SK-N-SH treated with all-trans-retinoic acid at 6 μM for 48 hours (cell line): ENCODE results near the gene RNASE3.

Source experiments
- ARNTL ChIP-seq: fragments of 450-650 bp; formaldehyde crosslinking; IDR thresholded peaks from 2 replicates; pipeline ENCODE4 v1.5.0; 2020; ENCODE audit warnings: low read depth, mild to moderate bottlenecking, moderate library complexity, borderline replicate concordance
- CSDC2 ChIP-seq: fragments of 250-450 bp; sonication (Bioruptor Pico); IDR thresholded peaks from 2 replicates; pipeline ENCODE4 v1.5.0; 2020; ENCODE audit warnings: mild to moderate bottlenecking, moderate library complexity
- ISL1 ChIP-seq: fragments of 250-450 bp; sonication (Bioruptor Pico); IDR thresholded peaks from 2 replicates; pipeline ENCODE4 v2.1.2; 2022; ENCODE audit warnings: mild to moderate bottlenecking, moderate library complexity
- OSR1 ChIP-seq: fragments of 250-450 bp; sonication (Bioruptor Pico); IDR thresholded peaks from 2 replicates; pipeline ENCODE4 v1.8.0; 2022; ENCODE audit warnings: moderate library complexity, mild to moderate bottlenecking, inconsistent platforms
- PPARA ChIP-seq: fragments of 250-450 bp; sonication (Bioruptor Pico); IDR thresholded peaks from 2 replicates; pipeline ENCODE4 v1.5.0; 2020; ENCODE audit warnings: mild to moderate bottlenecking, borderline replicate concordance
- SNAI2 ChIP-seq: fragments of 250-450 bp; sonication (Bioruptor Pico); IDR thresholded peaks from 2 replicates; pipeline ENCODE4 v1.5.0; 2020; ENCODE audit warnings: mild to moderate bottlenecking, moderate library complexity
- TOX ChIP-seq: fragments of 250-450 bp; sonication (Bioruptor Pico); IDR thresholded peaks from 2 replicates; pipeline ENCODE4 v1.8.0; 2021; ENCODE audit warnings: mild to moderate bottlenecking, moderate library complexity, borderline replicate concordance
- ZC3H10 ChIP-seq: fragments of 250-450 bp; sonication (Bioruptor Pico); IDR thresholded peaks from 2 replicates; pipeline ENCODE4 v1.5.1; 2021; ENCODE audit warnings: mild to moderate bottlenecking, moderate library complexity
- ZFP3 ChIP-seq: fragments of 250-450 bp; sonication (Bioruptor Pico); IDR thresholded peaks from 2 replicates; pipeline ENCODE4 v1.5.0; 2020; ENCODE audit warnings: mild to moderate bottlenecking, moderate library complexity
- ZFP30 ChIP-seq: fragments of 450-650 bp; formaldehyde crosslinking; IDR thresholded peaks from 2 replicates; pipeline ENCODE4 v1.5.0; 2022; ENCODE audit warnings: mild to moderate bottlenecking, moderate library complexity
- ZNF70 ChIP-seq: fragments of 450-650 bp; formaldehyde crosslinking; IDR thresholded peaks from 2 replicates; pipeline ENCODE4 v1.5.0; 2020; ENCODE audit warnings: mild to moderate bottlenecking, moderate library complexity
- TF ChIP-seq, protein P1 (sequence below): fragments of 250-450 bp; sonication (Bioruptor Pico); IDR thresholded peaks from 2 replicates; pipeline ENCODE4 v1.8.0; 2020; ENCODE audit warnings: mild to moderate bottlenecking, moderate library complexity, borderline replicate concordance
- TF ChIP-seq, protein P2 (sequence below): fragments of 250-450 bp; sonication (Bioruptor Pico); IDR thresholded peaks from 2 replicates; pipeline ENCODE4 v1.5.1; 2020; ENCODE audit warnings: low read depth, mild to moderate bottlenecking, moderate library complexity

- TF ChIP-seq TOX (no peak), ZFP30 (CRISPR knock-in tag) (no peak), CSDC2 (CRISPR knock-in tag) (no peak), ISL1 (no peak), ZNF70 (CRISPR knock-in tag) (no peak), OSR1 (CRISPR knock-in tag) (no peak), PPARA (CRISPR knock-in tag) (no peak), ARNTL (CRISPR knock-in tag) (no peak), ZC3H10 (CRISPR knock-in tag) (no peak), SNAI2 (CRISPR knock-in tag) (no peak), ZFP3 (CRISPR knock-in tag) (no peak)
- TF ChIP-seq, protein P1, sequence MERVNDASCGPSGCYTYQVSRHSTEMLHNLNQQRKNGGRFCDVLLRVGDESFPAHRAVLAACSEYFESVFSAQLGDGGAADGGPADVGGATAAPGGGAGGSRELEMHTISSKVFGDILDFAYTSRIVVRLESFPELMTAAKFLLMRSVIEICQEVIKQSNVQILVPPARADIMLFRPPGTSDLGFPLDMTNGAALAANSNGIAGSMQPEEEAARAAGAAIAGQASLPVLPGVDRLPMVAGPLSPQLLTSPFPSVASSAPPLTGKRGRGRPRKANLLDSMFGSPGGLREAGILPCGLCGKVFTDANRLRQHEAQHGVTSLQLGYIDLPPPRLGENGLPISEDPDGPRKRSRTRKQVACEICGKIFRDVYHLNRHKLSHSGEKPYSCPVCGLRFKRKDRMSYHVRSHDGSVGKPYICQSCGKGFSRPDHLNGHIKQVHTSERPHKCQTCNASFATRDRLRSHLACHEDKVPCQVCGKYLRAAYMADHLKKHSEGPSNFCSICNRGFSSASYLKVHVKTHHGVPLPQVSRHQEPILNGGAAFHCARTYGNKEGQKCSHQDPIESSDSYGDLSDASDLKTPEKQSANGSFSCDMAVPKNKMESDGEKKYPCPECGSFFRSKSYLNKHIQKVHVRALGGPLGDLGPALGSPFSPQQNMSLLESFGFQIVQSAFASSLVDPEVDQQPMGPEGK (CRISPR knock-in tag): no peak
- TF ChIP-seq, protein P2, sequence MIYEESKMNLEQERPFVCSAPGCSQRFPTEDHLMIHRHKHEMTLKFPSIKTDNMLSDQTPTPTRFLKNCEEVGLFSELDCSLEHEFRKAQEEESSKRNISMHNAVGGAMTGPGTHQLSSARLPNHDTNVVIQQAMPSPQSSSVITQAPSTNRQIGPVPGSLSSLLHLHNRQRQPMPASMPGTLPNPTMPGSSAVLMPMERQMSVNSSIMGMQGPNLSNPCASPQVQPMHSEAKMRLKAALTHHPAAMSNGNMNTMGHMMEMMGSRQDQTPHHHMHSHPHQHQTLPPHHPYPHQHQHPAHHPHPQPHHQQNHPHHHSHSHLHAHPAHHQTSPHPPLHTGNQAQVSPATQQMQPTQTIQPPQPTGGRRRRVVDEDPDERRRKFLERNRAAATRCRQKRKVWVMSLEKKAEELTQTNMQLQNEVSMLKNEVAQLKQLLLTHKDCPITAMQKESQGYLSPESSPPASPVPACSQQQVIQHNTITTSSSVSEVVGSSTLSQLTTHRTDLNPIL (CRISPR knock-in tag): no peak
Measured at GRCh38 chr14:20934148-20934762, 43.1 kb downstream of the RNASE3 start.
